IMR-90 (cell line): ENCODE results near the gene KRT77.

Experiments used
- POLR2A ChIP-seq: IDR thresholded peaks from 2 replicates; pipeline ENCODE4 v1.6.1; 2012; ENCODE audit warnings: mild to moderate bottlenecking, low read depth, low read length
- TF ChIP-seq, protein P1 (sequence below): conservative IDR thresholded peaks from 2 replicates; pipeline ENCODE4 v1.5.1; 2012; ENCODE audit warnings: mild to moderate bottlenecking, low read depth, low read length, improper control_type of control experiment
- TF ChIP-seq, protein P2 (sequence below): fragments of 150-350 bp; IDR thresholded peaks from 2 replicates; pipeline ENCODE4 v1.6.1; 2016; ENCODE audit warnings: low read depth, mild to moderate bottlenecking, low read length, moderate library complexity, borderline replicate concordance

DNA sequence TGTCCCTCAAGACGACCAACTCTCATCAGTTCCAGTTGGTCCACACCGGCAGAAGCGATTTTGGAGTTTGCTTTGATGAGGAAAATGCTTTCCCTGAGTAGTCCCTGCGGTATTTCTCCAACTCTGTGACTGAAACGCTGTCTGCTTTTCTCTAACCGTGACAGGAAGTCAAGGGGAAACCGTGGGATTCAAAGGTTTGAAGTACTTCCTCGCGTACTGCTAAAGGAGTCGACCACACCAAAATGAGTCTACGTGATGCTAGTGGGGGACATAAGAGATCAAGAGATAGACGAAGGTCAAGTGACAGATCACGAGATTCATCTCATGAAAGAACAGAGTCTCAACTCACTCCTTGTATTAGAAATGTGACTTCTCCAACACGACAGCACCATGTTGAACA is 45.3 kb upstream of the KRT77 start:
- TF ChIP-seq, protein P1, sequence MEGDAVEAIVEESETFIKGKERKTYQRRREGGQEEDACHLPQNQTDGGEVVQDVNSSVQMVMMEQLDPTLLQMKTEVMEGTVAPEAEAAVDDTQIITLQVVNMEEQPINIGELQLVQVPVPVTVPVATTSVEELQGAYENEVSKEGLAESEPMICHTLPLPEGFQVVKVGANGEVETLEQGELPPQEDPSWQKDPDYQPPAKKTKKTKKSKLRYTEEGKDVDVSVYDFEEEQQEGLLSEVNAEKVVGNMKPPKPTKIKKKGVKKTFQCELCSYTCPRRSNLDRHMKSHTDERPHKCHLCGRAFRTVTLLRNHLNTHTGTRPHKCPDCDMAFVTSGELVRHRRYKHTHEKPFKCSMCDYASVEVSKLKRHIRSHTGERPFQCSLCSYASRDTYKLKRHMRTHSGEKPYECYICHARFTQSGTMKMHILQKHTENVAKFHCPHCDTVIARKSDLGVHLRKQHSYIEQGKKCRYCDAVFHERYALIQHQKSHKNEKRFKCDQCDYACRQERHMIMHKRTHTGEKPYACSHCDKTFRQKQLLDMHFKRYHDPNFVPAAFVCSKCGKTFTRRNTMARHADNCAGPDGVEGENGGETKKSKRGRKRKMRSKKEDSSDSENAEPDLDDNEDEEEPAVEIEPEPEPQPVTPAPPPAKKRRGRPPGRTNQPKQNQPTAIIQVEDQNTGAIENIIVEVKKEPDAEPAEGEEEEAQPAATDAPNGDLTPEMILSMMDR, result no peak
- TF ChIP-seq POLR2A, result no peak
- TF ChIP-seq, protein P2, sequence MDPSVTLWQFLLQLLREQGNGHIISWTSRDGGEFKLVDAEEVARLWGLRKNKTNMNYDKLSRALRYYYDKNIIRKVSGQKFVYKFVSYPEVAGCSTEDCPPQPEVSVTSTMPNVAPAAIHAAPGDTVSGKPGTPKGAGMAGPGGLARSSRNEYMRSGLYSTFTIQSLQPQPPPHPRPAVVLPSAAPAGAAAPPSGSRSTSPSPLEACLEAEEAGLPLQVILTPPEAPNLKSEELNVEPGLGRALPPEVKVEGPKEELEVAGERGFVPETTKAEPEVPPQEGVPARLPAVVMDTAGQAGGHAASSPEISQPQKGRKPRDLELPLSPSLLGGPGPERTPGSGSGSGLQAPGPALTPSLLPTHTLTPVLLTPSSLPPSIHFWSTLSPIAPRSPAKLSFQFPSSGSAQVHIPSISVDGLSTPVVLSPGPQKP, result no peak
